ENCODE measurements around the gene INPP4B.
"Not testable (repeated sequence)": the region's sequence is repeated elsewhere in the genome, so short reads cannot be mapped to it uniquely, and the experiment has no call there.

INPP4B gene

DNA sequence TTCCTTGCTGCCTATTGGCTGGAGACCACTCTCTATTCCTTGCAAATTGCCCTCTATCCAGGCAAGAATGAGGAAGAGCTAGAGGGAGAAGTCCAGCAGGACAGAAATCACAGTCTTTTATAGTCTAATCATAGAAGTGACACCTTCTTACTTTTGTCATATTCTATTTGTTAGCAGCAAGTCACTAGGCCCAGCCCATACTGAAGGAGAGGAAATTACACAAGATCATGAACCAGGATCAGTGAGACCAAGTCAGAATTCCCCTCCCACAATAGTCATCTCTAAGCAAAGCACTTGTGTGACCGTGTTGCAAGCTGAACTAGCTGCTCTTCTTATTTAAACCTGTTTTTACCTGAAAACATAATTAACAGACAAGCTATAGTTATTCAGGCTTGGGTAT, 317.7 kb downstream of the INPP4B start:
- DNase-seq, result no peak

GRCh38 chr4:142523111-142523510, 323.0 kb downstream of the INPP4B start:
- DNase-seq, result no peak

- DNase-seq, result no peak
Measured at GRCh38 chr4:142519342-142519741, 326.8 kb downstream of the INPP4B start.

GRCh38 chr4:142516686-142517526, 329.2 kb downstream of the INPP4B start:
- DNase-seq, result no peak

GRCh38 chr4:142512161-142512560, 333.9 kb downstream of the INPP4B start:
- no peak for DNase-seq

DNA sequence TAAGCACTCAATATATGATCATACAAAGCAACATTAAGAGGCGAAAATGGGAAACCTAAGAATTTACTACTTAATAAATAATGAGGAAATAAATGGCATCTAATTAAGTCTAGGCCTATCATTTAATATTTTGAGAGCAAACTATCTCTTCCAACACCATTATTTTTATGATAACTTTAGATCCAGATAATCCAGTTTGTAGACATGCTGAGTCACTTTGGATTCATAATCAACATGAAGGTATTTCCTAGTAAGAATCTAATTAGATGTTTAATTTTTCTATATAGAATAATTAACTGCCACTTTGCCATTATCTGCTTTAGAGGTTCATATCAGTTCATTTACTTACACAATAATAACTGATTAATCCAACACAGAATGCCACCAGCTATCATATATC, 336.2 kb downstream of the INPP4B start:
- DNase-seq, result no peak

GRCh38 chr4:142509381-142509780, 336.7 kb downstream of the INPP4B start:
- DNase-seq, result not testable (repeated sequence)

DNA sequence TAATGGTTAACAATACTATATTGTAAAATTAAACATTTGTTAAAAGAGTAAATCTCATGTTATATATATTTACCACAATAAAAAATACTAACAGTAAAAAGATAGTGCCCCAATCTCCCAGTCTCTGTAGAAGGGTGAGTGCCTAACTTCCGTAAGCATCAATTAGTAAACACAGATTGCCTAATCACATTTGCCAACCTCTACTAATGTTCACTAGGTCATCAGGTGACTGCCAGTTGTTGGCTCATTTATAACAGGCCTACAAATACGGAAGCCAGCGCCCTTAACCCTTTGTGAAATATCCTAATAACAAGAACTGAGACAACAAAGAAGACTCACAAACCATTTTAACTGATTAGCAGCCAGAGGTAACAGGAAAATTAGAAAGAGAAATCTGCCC, 345.1 kb downstream of the INPP4B start:
- no peak for DNase-seq

- DNase-seq, result no peak
Measured at GRCh38 chr4:142497606-142498005, 348.5 kb downstream of the INPP4B start.

DNA sequence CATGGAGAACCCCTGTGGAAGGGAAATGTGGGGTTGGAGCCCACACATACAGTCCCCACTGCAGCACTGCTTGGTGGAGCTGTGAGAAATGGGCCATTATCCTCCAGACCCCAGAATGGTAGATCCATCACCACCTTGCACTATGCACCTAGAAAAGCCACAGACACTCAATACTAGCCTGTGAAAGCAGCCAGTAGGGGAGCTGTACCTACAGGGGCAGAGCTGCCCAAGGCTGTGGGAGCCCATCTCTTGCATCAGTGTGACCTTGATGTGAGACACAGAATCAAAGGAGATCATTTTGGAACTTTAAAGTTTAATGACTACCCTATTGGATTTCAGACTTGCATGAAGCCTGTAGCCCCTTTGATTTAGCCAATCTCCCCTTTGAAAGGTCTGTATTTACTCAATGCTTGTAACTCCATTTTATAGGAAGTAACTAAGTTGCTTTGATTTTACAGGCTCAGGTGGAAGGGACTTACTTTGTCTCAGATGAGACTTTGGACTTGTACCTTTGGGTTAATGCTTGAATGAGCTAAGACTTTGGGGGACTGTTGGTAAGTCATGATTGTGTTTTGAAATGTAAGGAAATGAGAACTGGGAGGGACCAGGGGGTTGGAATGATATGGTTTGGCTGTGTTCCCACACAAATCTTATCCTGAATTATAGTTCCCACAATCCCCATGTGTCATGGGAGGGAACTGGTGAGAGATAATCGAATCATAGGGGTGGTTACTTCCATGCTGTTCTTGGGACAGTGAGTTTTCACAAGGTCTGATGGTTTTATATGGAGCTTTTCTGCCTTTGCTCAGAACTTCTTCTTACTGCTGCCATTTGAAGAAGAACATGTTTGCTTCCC, 352.6 kb downstream of the INPP4B start:
- no peak for DNase-seq

DNA sequence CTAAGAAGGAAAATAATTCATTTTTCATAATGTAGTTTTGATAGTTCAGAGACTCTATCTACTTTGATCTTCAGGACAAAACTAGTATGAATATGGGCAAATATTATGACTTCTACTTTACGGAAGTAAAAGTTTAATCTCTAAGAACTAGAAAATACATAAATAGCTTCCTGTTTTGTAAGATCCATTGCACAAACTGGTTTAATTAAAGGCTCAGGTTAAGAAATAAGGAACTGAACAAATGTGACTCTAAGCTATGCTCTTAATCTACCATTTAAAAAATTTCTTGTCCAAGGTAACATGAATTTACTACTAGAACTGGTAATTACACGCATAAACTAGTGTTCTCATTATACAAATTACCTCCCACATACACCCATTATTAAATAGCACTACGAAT, 360.6 kb downstream of the INPP4B start:
- no peak for DNase-seq

DNA sequence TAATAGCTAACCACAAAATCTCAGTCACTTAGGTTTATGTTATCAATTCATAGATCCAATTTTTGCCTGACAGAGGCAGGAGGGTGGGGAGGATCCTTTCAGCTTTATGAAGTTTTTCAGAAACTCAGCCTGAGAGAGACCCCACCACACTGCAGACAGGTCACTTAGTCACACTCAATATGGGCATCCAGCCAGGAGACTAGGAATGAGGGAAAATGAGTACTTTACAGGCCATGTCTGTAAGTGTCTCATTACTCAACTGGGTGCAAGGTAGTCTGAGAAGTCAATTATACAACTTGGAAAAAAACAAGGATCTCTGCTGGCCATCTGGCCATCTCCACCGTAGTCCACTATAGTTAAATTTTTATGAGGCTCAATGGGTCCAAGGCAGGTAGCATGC, 365.9 kb downstream of the INPP4B start:
- DNase-seq, result no peak

DNA sequence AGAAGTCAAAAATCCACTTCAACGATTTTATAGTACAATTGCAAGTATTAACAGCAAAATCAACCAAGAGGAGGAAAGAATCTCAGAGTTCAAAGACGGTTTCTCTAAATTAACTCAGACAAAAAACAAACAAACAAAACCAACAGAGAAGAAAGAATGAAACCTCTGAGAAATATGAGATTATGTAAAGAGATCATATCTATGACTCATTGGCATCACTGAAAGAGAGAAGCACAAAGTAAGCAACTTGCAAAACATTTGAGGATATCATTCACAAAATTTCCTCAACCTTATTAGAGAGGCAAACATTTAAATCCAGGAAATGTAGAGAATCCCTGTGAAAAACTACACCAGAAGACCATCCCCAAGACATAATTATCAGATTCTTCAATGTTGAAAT, 370.4 kb downstream of the INPP4B start:
- DNase-seq, result no peak

DNA sequence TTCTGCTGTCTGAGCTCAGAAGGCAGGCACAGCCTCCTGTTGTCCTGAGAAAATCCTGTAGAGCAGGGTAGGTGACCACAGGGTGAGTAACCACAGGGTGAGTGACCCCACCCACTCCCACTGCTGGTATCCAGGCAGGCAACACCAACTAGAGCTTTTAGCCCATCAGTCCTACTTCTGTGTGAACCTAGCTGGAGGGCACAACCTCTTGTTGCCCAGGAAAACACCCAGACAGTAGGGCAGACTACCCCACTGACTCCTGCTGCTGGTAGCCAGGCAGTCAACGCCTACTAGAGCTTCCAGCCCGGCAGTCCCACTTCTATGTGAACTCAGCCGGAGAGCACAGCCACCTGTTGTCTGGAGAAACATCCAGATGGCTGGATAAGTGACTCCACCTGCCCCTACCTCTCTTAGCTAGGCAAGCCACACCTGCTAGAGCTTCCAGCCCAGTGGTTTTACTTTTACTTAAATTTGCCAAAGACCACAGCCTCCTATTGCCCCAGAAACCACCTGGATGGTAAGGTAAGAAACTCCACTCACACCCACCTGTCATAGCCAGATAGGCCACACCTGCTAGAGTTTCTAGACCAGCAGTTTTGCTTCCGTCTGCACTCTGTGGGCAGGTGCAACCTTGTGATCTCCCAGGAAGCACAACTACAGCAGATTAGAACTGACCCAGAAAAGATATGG, 371.6 kb downstream of the INPP4B start:
- DNase-seq, result no peak

- DNase-seq, result no peak
Measured at GRCh38 chr4:142473960-142474338, 372.2 kb downstream of the INPP4B start.

- no peak for DNase-seq
Measured at GRCh38 chr4:142473218-142473959, 372.7 kb downstream of the INPP4B start.

GRCh38 chr4:142467088-142467487, 379.0 kb downstream of the INPP4B start:
- DNase-seq, result no peak

DNA sequence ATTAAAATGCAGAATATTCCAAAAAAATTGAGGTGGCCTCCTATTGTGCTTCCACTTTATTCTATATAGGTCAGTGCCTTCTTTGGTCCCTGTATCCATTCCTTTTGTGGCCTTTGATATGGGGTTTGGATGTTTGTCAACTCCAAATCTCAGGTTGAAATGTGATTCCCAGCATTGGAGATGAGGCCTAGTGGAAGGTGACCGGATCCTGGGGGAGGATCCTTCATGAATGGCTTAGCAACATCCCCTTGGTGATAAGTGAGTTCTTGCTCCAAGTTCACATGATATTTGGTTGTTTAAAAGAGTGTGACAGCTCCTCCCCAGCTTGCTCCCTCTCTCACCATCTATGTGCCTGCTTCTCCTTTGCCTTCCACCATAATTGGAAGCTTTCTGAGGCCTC, 380.6 kb downstream of the INPP4B start:
- no peak for DNase-seq

GRCh38 chr4:142463206-142463605, 382.9 kb downstream of the INPP4B start:
- no peak for DNase-seq

GRCh38 chr4:142452161-142452855, 393.8 kb downstream of the INPP4B start:
- no peak for DNase-seq

GRCh38 chr4:142449771-142450373, 396.2 kb downstream of the INPP4B start:
- DNase-seq, result no peak

DNA sequence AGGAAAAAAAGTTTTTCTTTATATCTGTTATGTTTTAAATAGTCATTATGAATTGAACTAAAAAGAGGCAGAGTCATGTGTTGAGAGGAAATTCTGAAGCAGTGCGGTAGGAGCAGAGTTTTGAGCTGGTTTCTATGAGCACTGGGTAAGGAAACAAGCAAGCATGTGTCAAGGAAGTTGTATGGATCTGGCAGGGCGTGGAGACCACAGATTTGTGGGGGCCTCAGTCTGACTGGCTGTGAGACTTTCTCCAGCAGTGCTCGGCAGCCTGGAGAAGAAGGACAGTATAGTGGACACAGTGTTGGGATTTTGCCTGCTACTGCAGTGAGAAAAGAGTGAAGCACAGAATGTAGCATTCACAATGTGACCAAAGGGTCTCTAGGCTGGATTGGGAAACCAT, 399.1 kb downstream of the INPP4B start:
- no peak for DNase-seq
